ENCODE data around the gene UCHL5.

UCHL5 gene

GRCh38 chr1:193059282-193060114, at the start of gene UCHL5, which contains the start of gene RO60:
TSS of gene UCHL5 (minus strand) at chr1:193059360. CDS start at chr1:193059260, 100 bp downstream.
TSS of gene RO60 (plus strand) at chr1:193059612. CDS start at chr1:193069055, 9,443 bp downstream.
- peak; percentile 88 to 96 (median 92) for DNase-seq

- no peak for DNase-seq
Measured at GRCh38 chr1:193108471-193108870, 49.3 kb upstream of the UCHL5 start.

GRCh38 chr1:193105821-193106177, 46.6 kb upstream of the UCHL5 start:
- DNase-seq = no peak

- peak; percentile 34 to 59 (median 47) for DNase-seq
Measured at GRCh38 chr1:193104907-193105820, 46.0 kb upstream of the UCHL5 start, which contains the start of gene GLRX2. TSS of gene GLRX2 (minus strand) at chr1:193105414. CDS start at chr1:193105382, 32 bp downstream.

GRCh38 chr1:193104502-193104906, 45.3 kb upstream of the UCHL5 start:
- peak in 2 of 6 experiments; percentile 33 to 59 for DNase-seq

GRCh38 chr1:193103759-193104501, 44.8 kb upstream of the UCHL5 start:
- peak in 1 of 6 experiments; percentile 8 for DNase-seq

GRCh38 chr1:193102662-193103061, 43.5 kb upstream of the UCHL5 start:
- no peak for DNase-seq

- no peak for DNase-seq
Measured at GRCh38 chr1:193094112-193094511, 35.0 kb upstream of the UCHL5 start.

GRCh38 chr1:193090865-193091264, 31.7 kb upstream of the UCHL5 start:
- DNase-seq = no peak

- no peak for DNase-seq
Measured at GRCh38 chr1:193087893-193088292, 28.7 kb upstream of the UCHL5 start.

GRCh38 chr1:193086342-193086741, 27.2 kb upstream of the UCHL5 start:
- no peak for DNase-seq

- DNase-seq = no peak
Measured at GRCh38 chr1:193085263-193085662, 26.1 kb upstream of the UCHL5 start.

- DNase-seq = no peak
Measured at GRCh38 chr1:193083365-193084088, 24.4 kb upstream of the UCHL5 start.

- DNase-seq = no peak
Measured at GRCh38 chr1:193079187-193079586, 20.0 kb upstream of the UCHL5 start.

GRCh38 chr1:193077991-193078390, 18.8 kb upstream of the UCHL5 start:
- no peak for DNase-seq

GRCh38 chr1:193070942-193071341, 11.8 kb upstream of the UCHL5 start:
- DNase-seq = no peak

GRCh38 chr1:193070386-193070753, 11.2 kb upstream of the UCHL5 start:
- no peak for DNase-seq

- no peak for DNase-seq
Measured at GRCh38 chr1:193069748-193070385, 10.7 kb upstream of the UCHL5 start.

GRCh38 chr1:193068013-193068412, 8.9 kb upstream of the UCHL5 start:
- no peak for DNase-seq

- DNase-seq = no peak
Measured at GRCh38 chr1:193066606-193067005, 7.4 kb upstream of the UCHL5 start.

- DNase-seq = no peak
Measured at GRCh38 chr1:193065954-193066353, 6.8 kb upstream of the UCHL5 start.

Measured in stimulated activated naive CD4-positive, alpha-beta T cell (primary cell).